Sigmoid colon (tissue), 7 donors: Measurements from ENCODE around the gene PTPRH. TPM values are rescaled to one million over a fixed set of nuclear protein-coding genes. Genes with fewer than 3 reads are reported as not detected.

Source experiments
- DNase-seq: peaks from one replicate; pipeline ENCODE4 v3.0.0-alpha.2; 2019
- H3K27ac ChIP-seq, 4 donors: fragments of 200-600 bp; sonication (generic); one replicate each; pipeline ENCODE4 v1.5.1; 2016 to 2019; ENCODE audit warnings: mild to moderate bottlenecking in 1 of 4
- H3K27me3 ChIP-seq, 3 donors: fragments of 200-600 bp; sonication (generic); one replicate each; pipeline ENCODE4 v1.5.1; 2019; ENCODE audit warnings: mild to moderate bottlenecking in 1 of 3
- H3K36me3 ChIP-seq, 4 donors: fragments of 200-600 bp; sonication (generic); one replicate each; pipeline ENCODE4 v1.5.1; 2016 to 2019
- H3K4me1 ChIP-seq, 4 donors: fragments of 200-600 bp; sonication (generic); one replicate each; pipeline ENCODE4 v1.5.1; 2017 to 2019
- H3K4me3 ChIP-seq, 4 donors: fragments of 200-600 bp; sonication (generic); one replicate each; pipeline ENCODE4 v1.5.1; 2017 to 2019; ENCODE audit warnings: mild to moderate bottlenecking in 2 of 4, moderate library complexity in 1 of 4
- H3K9me3 ChIP-seq, 4 donors: fragments of 200-600 bp in 3 of 4; sonication (generic) in 3 of 4; one replicate each; pipeline versions ENCODE4 v1.5.1 to v1.6.1; 2013 to 2019
- CTCF ChIP-seq, 4 experiments: fragments of 450-650 bp in 3 of 4; fragments of 200-600 bp in 1 of 4; IDR thresholded peaks; one replicate each; pipeline ENCODE4 v1.5.1; 2016 to 2019; ENCODE audit warnings: antibody characterized with exemption in 4 of 4, mild to moderate bottlenecking in 3 of 4, moderate library complexity in 2 of 4
- EP300 ChIP-seq, 4 donors: sonication (generic); formaldehyde crosslinking; IDR thresholded peaks; one replicate each; pipeline ENCODE4 v1.6.1; 2017; ENCODE audit warnings: antibody characterized with exemption in 4 of 4
- POLR2A ChIP-seq, 2 donors: fragments of 450-650 bp; IDR thresholded peaks; one replicate each; pipeline ENCODE4 v1.6.1; 2016; ENCODE audit warnings: antibody characterized with exemption in 2 of 2, mild to moderate bottlenecking in 2 of 2, moderate library complexity in 2 of 2
- POLR2AphosphoS5 ChIP-seq, 4 donors: sonication (generic); formaldehyde crosslinking; IDR thresholded peaks; one replicate each; pipeline ENCODE4 v1.6.1; 2017; ENCODE audit warnings: antibody characterized with exemption in 4 of 4
- WGBS, 2 donors: extraction: QIAGEN DNeasy Blood & Tissue Kit; methylation state at CpG; one replicate each; pipeline ENCODE4 v1.1.7; 2013; 5-methylcytosine and 5-hydroxymethylcytosine counted together
- intact Hi-C: fragments of 100-400 bp; cut with DNase I; formaldehyde crosslinking; loops from one replicate; pipeline ENCODE4 v1.15.1; 2023
- polyA plus RNA-seq, 3 donors: library from polyadenylated mRNA; stranded (reverse); fragments of 200-250 nt; gene quantifications; one replicate each; pipeline ENCODE4 v1.2.3, GENCODE V29; 2013
- total RNA-seq, 4 donors: library from RNA; depleted of rRNA; stranded (reverse); fragments of >200 nt; gene quantifications; one replicate each; pipeline ENCODE4 v1.1.0, GENCODE V29; 2016
- donor health status: healthy with polysubstance abuse.
- donor health status: Bipolar disorder and iron deficiency.
- donor health status: healthy.

PTPRH gene
- total and polyA plus RNA-seq, 7 donors = 0.95 to 61.3 (median 4.3) TPM

- peak; percentile 56 for DNase-seq
- H3K27me3 ChIP-seq = no peaks in the 10 kb centered on the region
- intact Hi-C loops = no loop called here
- WGBS, 2 donors = 95% methylated on average over 30 of the region's 30 CpGs
- no peaks in the 10 kb centered on the region for H3K9me3 ChIP-seq
- TF ChIP-seq CTCF (IDR thresholded peaks at IDR 0.05) (no peak), POLR2A (IDR thresholded peaks at IDR 0.05) (no peak), EP300 (IDR thresholded peaks at IDR 0.05) (no peak), POLR2AphosphoS5 (IDR thresholded peaks at IDR 0.05) (no peak)
- no peak overlapping the region for H3K27ac ChIP-seq
- no peak overlapping the region for H3K4me3 ChIP-seq
- H3K4me1 ChIP-seq = peaks cover 0 to 24% (median 19%) of the 10 kb centered on the region in 4 donors
- peaks cover 30 to 76% (median 47%) of the 10 kb centered on the region in 4 donors for H3K36me3 ChIP-seq
Measured at GRCh38 chr19:55231391-55232285, 22.3 kb upstream of the PTPRH start.

- H3K4me1 ChIP-seq = peaks cover 0 to 24% (median 19%) of the 10 kb centered on the region in 4 donors
- H3K36me3 ChIP-seq = peaks cover 23 to 75% (median 39%) of the 10 kb centered on the region in 4 donors
- intact Hi-C loops = no loop called here
- DNase-seq = no peak
- no peak overlapping the region for H3K27ac ChIP-seq
- TF ChIP-seq CTCF (IDR thresholded peaks at IDR 0.05) = no peak
- no peak for TF ChIP-seq POLR2A (IDR thresholded peaks at IDR 0.05)
- TF ChIP-seq POLR2AphosphoS5 (IDR thresholded peaks at IDR 0.05) = no peak
- H3K27me3 ChIP-seq = no peaks in the 10 kb centered on the region
- H3K4me3 ChIP-seq = no peak overlapping the region
- 91 to 92% methylated on average over 13 of the region's 13 CpGs for WGBS, 2 donors
- no peaks in the 10 kb centered on the region for H3K9me3 ChIP-seq
Measured at GRCh38 chr19:55230780-55231179, 21.5 kb upstream of the PTPRH start.

GRCh38 chr19:55230329-55230728, 21.0 kb upstream of the PTPRH start:
- intact Hi-C loops = no loop called here
- peaks cover 0 to 24% (median 19%) of the 10 kb centered on the region in 4 donors for H3K4me1 ChIP-seq
- no peak for DNase-seq
- H3K36me3 ChIP-seq = peaks cover 23 to 74% (median 38%) of the 10 kb centered on the region in 4 donors
- H3K27me3 ChIP-seq = no peaks in the 10 kb centered on the region
- no peak overlapping the region for H3K27ac ChIP-seq
- no peaks in the 10 kb centered on the region for H3K9me3 ChIP-seq
- H3K4me3 ChIP-seq = no peak overlapping the region
- TF ChIP-seq EP300 (IDR thresholded peaks at IDR 0.05) = no peak
- TF ChIP-seq CTCF (IDR thresholded peaks at IDR 0.05) = no peak
- no peak for TF ChIP-seq POLR2A (IDR thresholded peaks at IDR 0.05)
- 89 to 91% methylated on average over 13 of the region's 13 CpGs for WGBS, 2 donors

- Histone ChIP-seq H3K4me1 (peaks cover 0 to 24% (median 19%) of the 10 kb centered on the region in 4 donors), H3K9me3 (no peaks in the 10 kb centered on the region), H3K27me3 (no peaks in the 10 kb centered on the region), H3K36me3 (peaks cover 23 to 68% (median 37%) of the 10 kb centered on the region in 4 donors), H3K4me3 (no peak overlapping the region), H3K27ac (no peak overlapping the region)
- DNase-seq = no peak
- intact Hi-C loops = no loop called here
- WGBS, 2 donors = 84 to 89% methylated on average over 17 of the region's 17 CpGs
- TF ChIP-seq POLR2AphosphoS5 (IDR thresholded peaks at IDR 0.05) = no peak
- no peak for TF ChIP-seq POLR2A (IDR thresholded peaks at IDR 0.05)
- TF ChIP-seq EP300 (IDR thresholded peaks at IDR 0.05) = no peak
- no peak for TF ChIP-seq CTCF (IDR thresholded peaks at IDR 0.05)
Measured at GRCh38 chr19:55229789-55230182, 20.5 kb upstream of the PTPRH start.
